Fibroblast of the aortic adventitia (primary cell): ENCODE results near the gene SUV39H2. TPM values are rescaled to one million over a fixed set of nuclear protein-coding genes. Genes with fewer than 3 reads are reported as not detected.

Source experiments
- DNase-seq: peaks from one replicate; pipeline ENCODE4 v3.0.0-alpha.2; 2010; ENCODE audit warnings: low read depth
- H3K4me3 ChIP-seq: 2 replicates; pipeline ENCODE4 v1.5.1; 2011; ENCODE audit warnings: low read depth, mild to moderate bottlenecking, control low read depth, low read length, moderate library complexity
- CTCF ChIP-seq: IDR thresholded peaks from 2 replicates; pipeline ENCODE4 v1.5.1; 2011; ENCODE audit warnings: mild to moderate bottlenecking, low read length, control low read depth, inconsistent platforms; ENCODE audit not compliant: insufficient read depth
- total RNA-seq: library from RNA; depleted of rRNA; stranded (reverse); fragments of >200 nt; gene quantifications from 2 replicates; pipeline ENCODE4 v1.2.3, GENCODE V29; 2012; ENCODE audit warnings: low replicate concordance

Gene SUV39H2
- total RNA-seq, 1 donor: 26.8 TPM

GRCh38 chr10:14949291-14949690, 70.6 kb downstream of the SUV39H2 start:
- TF ChIP-seq CTCF: no peak
- no peak overlapping the region for H3K4me3 ChIP-seq
- DNase-seq: no peak

GRCh38 chr10:14952851-14953423, 74.3 kb downstream of the SUV39H2 start:
- H3K4me3 ChIP-seq: peak overlapping the region; percentile 91
- no peak for DNase-seq

GRCh38 chr10:14953424-14954000, 74.8 kb downstream of the SUV39H2 start:
- DNase-seq: peak; percentile 68
- TF ChIP-seq CTCF: peak; percentile 28
- peak overlapping the region; percentile 91 for H3K4me3 ChIP-seq

More at GRCh38 chr10:14952851-14953423, 74.3 kb downstream of the SUV39H2 start:
- TF ChIP-seq CTCF: peak; percentile 30

Other genes with a start within 250 kb of the SUV39H2 start
- 4.8 and 22.7 TPM in 2 replicates for gene FAM107B, start 104.0 kb upstream of the SUV39H2 start, total RNA-seq
- gene CDNF, start 40.8 kb upstream of the SUV39H2 start, total RNA-seq: 1.2 and 2.4 TPM in 2 replicates
- gene HSPA14, start 40.6 kb upstream of the SUV39H2 start, total RNA-seq: 13.7 and 19.7 TPM in 2 replicates
- gene MSANTD7, start 40.6 kb upstream of the SUV39H2 start, total RNA-seq: 7.7 and 18.5 TPM in 2 replicates
- 8.9 and 17.7 TPM in 2 replicates for gene DCLRE1C, start 75.2 kb downstream of the SUV39H2 start, total RNA-seq
- not detected in 2 replicates for gene MEIG1, start 80.5 kb downstream of the SUV39H2 start, total RNA-seq
- not detected in 2 replicates for gene OLAH, start 165.1 kb downstream of the SUV39H2 start, total RNA-seq
- gene ACBD7, start 209.9 kb downstream of the SUV39H2 start, total RNA-seq: 0.99 TPM in 1 of 2 replicates, not detected in the other
- gene RPP38, start 218.5 kb downstream of the SUV39H2 start, total RNA-seq: 10.7 and 11.4 TPM in 2 replicates